NCI-H2029 treated with DMSO at 0.1 percent for 48 hours (cell line): ENCODE data around the gene DBX2.
"Not testable (repeated sequence)": the region's sequence is repeated elsewhere in the genome, so short reads cannot be mapped to it uniquely, and the experiment has no call there.

ENCODE experiments used
- DNase-seq: peaks from one replicate; lab custom pipeline; 2025; lab: John Stamatoyannopoulos, UW

DBX2 gene

DNA sequence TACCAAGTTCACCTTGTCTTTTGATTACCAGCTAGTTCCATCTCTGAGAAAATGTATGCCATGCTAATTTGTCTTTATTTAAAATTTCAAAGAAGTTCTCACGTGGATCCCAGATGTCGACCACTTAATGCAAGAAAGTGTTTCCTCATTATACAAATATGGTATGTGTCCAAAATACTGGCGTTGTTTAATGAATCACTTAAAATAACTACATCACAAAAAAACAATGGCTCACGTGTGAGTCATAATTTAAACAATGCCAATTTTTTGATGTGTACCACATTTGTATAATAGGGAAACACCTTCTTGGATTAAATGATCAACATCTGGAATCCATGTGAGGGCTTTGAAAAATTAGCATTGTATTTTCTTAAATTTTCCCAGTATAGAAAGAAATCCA, 40.8 kb downstream of the DBX2 start:
- DNase-seq, result no peak

GRCh38 chr12:45008211-45008610, 42.7 kb downstream of the DBX2 start:
- no peak for DNase-seq

DNA sequence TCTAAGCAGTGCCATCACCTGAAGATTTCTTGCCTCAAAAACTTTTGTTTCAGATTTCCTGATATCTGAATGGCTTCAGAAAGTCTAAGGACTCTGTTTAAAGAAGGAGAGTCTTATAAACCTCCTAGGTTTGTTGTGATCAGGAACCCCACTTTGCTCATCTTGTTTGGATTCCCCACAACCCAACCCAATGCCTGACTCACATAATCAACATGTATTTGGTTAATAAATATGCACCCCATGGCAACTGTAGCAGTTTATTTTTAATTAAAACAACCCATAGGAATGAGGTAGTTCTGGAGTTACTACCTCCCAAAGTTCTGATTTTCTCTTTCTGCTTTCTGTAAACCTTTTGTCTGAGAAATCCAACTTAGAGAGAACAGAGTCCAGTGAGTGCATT, 51.5 kb downstream of the DBX2 start:
- DNase-seq, result no peak

DNA sequence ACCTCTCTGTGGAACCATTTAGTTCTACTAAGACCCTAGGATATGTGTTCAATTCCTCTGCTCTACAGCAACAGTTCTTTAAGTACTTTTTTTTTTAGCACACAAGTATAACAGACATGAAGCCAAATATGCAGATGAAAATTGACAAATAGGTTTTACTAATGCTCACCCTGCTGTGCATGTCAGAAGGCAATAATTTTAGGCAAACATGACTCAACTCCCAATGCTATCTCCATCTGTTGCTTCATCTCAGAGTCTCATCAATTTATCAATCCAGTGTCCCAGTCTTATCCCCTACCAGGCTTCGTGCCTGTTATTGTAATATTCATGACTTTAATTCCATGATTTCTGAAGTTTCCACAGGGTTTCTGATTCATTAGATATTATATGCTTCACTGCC, 57.7 kb downstream of the DBX2 start:
- DNase-seq, result no peak

GRCh38 chr12:44984863-44985262, 66.0 kb downstream of the DBX2 start:
- DNase-seq, result not testable (repeated sequence)

GRCh38 chr12:44979918-44980317, 71.0 kb downstream of the DBX2 start:
- no peak for DNase-seq

- no peak for DNase-seq
Observed at GRCh38 chr12:44976246-44976645, 74.7 kb downstream of the DBX2 start.

- DNase-seq, result no peak
Observed at GRCh38 chr12:44972746-44973421, 78.0 kb downstream of the DBX2 start.

- no peak for DNase-seq
Observed at GRCh38 chr12:44968965-44969364, 81.9 kb downstream of the DBX2 start.
